GM10248 (cell line): Measurements from ENCODE around the gene CASTOR1.

Experiments
- CTCF ChIA-PET: fragments of 300-600 bp; sonication (Branson Sonifier 250); formaldehyde crosslinking; extraction: SDS; loops from one replicate; lab custom pipeline; 2021; ENCODE audit warnings: antibody characterized with exemption; lab: Yijun Ruan, JAX
- POLR2A ChIA-PET: fragments of 350-650 bp; sonication (Branson Sonifier 250); formaldehyde crosslinking; extraction: SDS; loops from one replicate; lab custom pipeline; 2020; ENCODE audit warnings: antibody characterized with exemption; lab: Yijun Ruan, JAX
- DNase-seq: peaks from one replicate; pipeline ENCODE4 v3.0.0; 2012; ENCODE audit errors: extremely low spot score
- CTCF ChIP-seq: IDR thresholded peaks from 2 replicates; pipeline ENCODE4 v1.5.1; 2012; ENCODE audit warnings: mild to moderate bottlenecking, low read depth; ENCODE audit errors: extremely low read depth, missing control alignments, control extremely low read depth

The CASTOR1 gene

GRCh38 chr22:30285176-30285845 lies 4.0 kb downstream of the CASTOR1 start:
- TF ChIP-seq CTCF: no peak
- ChIA-PET CTCF (interaction anchor here (0.8 to 10.0 kb wide), 16 partner anchors 9 to 235 kb away, joined by 3 to 268 read pairs (median 4); partner anchors contain the start of genes OSM, RNF215, SEC14L2 and TBC1D10A), POLR2A (no interaction called here)
- DNase-seq: no peak

DNA sequence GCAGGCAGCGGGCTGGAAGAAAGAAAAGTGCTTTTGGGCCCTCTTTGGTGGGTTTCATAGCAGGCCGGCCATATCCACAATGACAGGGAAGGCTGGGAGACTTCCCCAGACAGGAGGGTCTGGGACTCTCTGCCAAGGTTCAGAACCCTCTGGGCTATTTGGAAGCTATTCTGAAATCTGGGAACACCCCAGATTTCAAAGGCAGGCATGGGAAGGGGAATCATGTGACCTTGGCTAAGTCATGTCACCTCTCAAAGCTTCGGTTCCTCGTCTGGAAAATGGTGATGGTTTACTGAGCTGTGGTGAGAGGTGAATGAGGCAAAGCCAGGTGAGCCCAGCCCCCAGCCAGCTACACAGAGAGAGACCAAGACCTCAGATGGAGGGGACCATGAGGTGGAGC lies 4.6 kb downstream of the CASTOR1 start:
- no peak for TF ChIP-seq CTCF
- ChIA-PET CTCF (interaction anchor here (1.1 to 10.0 kb wide), 5 partner anchors 8 to 103 kb away, joined by 3 to 268 read pairs (median 10); partner anchors contain the start of genes OSM and RNF215), POLR2A (no interaction called here)
- DNase-seq: no peak

DNA sequence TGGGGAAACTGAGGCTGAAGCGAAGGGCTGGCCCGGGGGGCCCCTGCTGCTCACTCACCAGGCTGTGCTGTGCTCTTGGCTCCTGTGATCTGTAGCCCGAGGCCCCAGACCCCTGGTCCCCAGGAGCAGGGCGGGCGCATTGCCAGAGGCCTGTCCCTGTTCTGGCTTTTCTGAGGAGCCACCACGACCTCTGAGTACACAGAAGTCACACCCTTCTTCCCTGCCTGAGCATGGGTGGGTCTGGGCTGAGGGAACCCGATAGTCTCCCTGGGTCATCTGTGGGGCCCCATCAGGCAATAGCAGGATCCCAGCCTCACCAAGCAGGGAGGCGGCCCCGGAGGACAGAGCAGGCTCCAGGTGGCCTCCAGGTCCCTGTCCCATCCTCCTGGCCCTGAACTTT lies 5.1 kb downstream of the CASTOR1 start:
- POLR2A ChIA-PET: no interaction called here
- no peak for DNase-seq
- no peak for TF ChIP-seq CTCF
- CTCF ChIA-PET: interaction anchor here (1.0 to 10.0 kb wide), 6 partner anchors 19 to 176 kb away, joined by 3 to 268 read pairs (median 8); partner anchors contain the start of gene OSM

DNA sequence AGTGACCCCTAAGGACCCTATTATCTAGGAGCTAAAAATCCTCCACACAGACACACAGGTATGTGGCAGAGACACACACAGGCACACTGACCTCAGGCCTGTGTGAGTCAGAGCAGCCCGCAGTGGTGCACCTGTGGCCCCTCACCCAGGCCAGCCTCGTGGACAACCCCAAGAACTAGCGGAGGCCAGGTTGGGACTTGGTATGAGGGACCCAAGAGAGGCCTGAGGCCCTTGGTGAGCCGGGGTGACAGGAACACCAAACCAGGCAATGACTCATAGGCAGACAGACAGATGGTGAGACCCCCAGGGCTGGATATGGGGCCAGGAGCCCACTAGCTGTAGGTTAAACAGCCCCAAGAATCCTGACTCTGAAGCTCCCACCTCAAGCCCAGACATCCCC lies 6.0 kb downstream of the CASTOR1 start:
- POLR2A ChIA-PET: no interaction called here
- CTCF ChIA-PET: interaction anchor here (0.8 to 10.0 kb wide), 8 partner anchors 20 to 180 kb away, joined by 3 to 268 read pairs (median 4); no protein-coding TSS in a partner anchor
- TF ChIP-seq CTCF: no peak

GRCh38 chr22:30282616-30283046 lies 6.7 kb downstream of the CASTOR1 start:
- ChIA-PET CTCF (interaction anchor here (0.8 to 10.0 kb wide), 7 partner anchors 19 to 179 kb away, joined by 3 to 268 read pairs (median 3); no protein-coding TSS in a partner anchor), POLR2A (interaction anchor here (0.5 kb wide), 1 partner anchor 36 kb away, joined by 4 read pairs; no protein-coding TSS in a partner anchor)
- DNase-seq: no peak
- TF ChIP-seq CTCF: no peak

More for the DNA sequence above, 6.0 kb downstream of the CASTOR1 start:
- DNase-seq: no peak

- POLR2A ChIA-PET: no interaction called here
- no peak for DNase-seq
- CTCF ChIA-PET: interaction anchor here (1.5 to 4.6 kb wide), 8 partner anchors 8 to 172 kb away, joined by 3 to 33 read pairs (median 5); partner anchors contain the start of gene CASTOR1
- TF ChIP-seq CTCF: no peak
Observed at GRCh38 chr22:30280505-30280904, 8.8 kb downstream of the CASTOR1 start.
